HL-60/S4 treated with phorbol 12-myristate 13-acetate at 8.2 ng/mL for 4 days and 3 days (cell line): ENCODE data around the gene DDA1.

Experiments
- in situ Hi-C: fragments of 300-500 bp; cut with MboI; formaldehyde crosslinking; loops from 2 replicates; pipeline ENCODE4 v1.15.0; 2022; ENCODE audit warnings: low sequenced_read_pairs

DDA1 gene

GRCh38 chr19:17309965-17310461 lies 650 bp downstream of the DDA1 start:
- in situ Hi-C loops = no loop called here

- in situ Hi-C loops = no loop called here
These were observed 2.3 kb downstream of the DDA1 start for GRCh38 chr19:17311455-17312188.

- in situ Hi-C loops = no loop called here
These were observed 3.1 kb downstream of the DDA1 start for GRCh38 chr19:17312189-17313113.

- in situ Hi-C loops = no loop called here
These were observed 4.7 kb downstream of the DDA1 start for GRCh38 chr19:17314007-17314593.

- in situ Hi-C loops = no loop called here
These were observed 9.6 kb downstream of the DDA1 start for GRCh38 chr19:17318966-17319365.

- in situ Hi-C loops = no loop called here
These were observed 10.3 kb downstream of the DDA1 start for GRCh38 chr19:17319473-17320238.

- in situ Hi-C loops = no loop called here
These were observed 11.1 kb downstream of the DDA1 start for GRCh38 chr19:17320435-17320834.

GRCh38 chr19:17321655-17322489 lies 12.5 kb downstream of the DDA1 start:
- in situ Hi-C loops = no loop called here

- in situ Hi-C loops = no loop called here
These were observed 13.5 kb downstream of the DDA1 start for GRCh38 chr19:17322854-17323253.

GRCh38 chr19:17323300-17323963 lies 14.1 kb downstream of the DDA1 start:
- in situ Hi-C loops = no loop called here

GRCh38 chr19:17323964-17324332 lies 14.6 kb downstream of the DDA1 start:
- in situ Hi-C loops = no loop called here

- in situ Hi-C loops = no loop called here
These were observed 15.2 kb downstream of the DDA1 start for GRCh38 chr19:17324357-17325114.

- in situ Hi-C loops = no loop called here
These were observed 15.8 kb downstream of the DDA1 start for GRCh38 chr19:17325133-17325532.

GRCh38 chr19:17325881-17326594 lies 16.7 kb downstream of the DDA1 start:
- in situ Hi-C loops = no loop called here

GRCh38 chr19:17326595-17326966 lies 17.2 kb downstream of the DDA1 start:
- in situ Hi-C loops = no loop called here

- in situ Hi-C loops = no loop called here
These were observed 17.8 kb downstream of the DDA1 start for GRCh38 chr19:17327068-17327653.

- in situ Hi-C loops = no loop called here
These were observed 18.5 kb downstream of the DDA1 start for GRCh38 chr19:17327654-17328516.
